Erythroblast (primary cell): Measurements from ENCODE around the gene CALR.

Source experiments
- GATA1 ChIP-seq: IDR thresholded peaks from 2 replicates; pipeline ENCODE4 v1.6.1; 2011; ENCODE audit warnings: low read depth, mild to moderate bottlenecking, control low read depth, low read length, moderate library complexity
- POLR2A ChIP-seq: IDR thresholded peaks from 2 replicates; pipeline ENCODE4 v1.6.1; 2011; ENCODE audit warnings: mild to moderate bottlenecking, low read length

- TF ChIP-seq POLR2A (no peak), GATA1 (no peak)
Measured at GRCh38 chr19:12891553-12892021, 46.8 kb upstream of the CALR start.
